ENCODE measurements around the gene ANKFY1.

ANKFY1 gene

GRCh38 chr17:4161192-4161966, 102.4 kb downstream of the ANKFY1 start:
- Mint-ChIP-seq H3K4me3 (no peak overlapping the region), H3K4me1 (no peaks in the 10 kb centered on the region), H3K36me3 (ENCODE audit: low read depth) (peaks cover 38% of the 10 kb centered on the region), H3K27ac (peak overlapping the region in 2 of 3 experiments; percentile 3 to 56), H3K9me3 (no peaks in the 10 kb centered on the region), H3K27me3 (ENCODE audit: low read depth) (no peaks in the 10 kb centered on the region)
- TF ChIP-seq CTCF (IDR thresholded peaks at IDR 0.05; ENCODE audit: unreplicated experiment in 3 of 3), result no peak

GRCh38 chr17:4160294-4160859, 103.4 kb downstream of the ANKFY1 start:
- H3K36me3 Mint-ChIP-seq (ENCODE audit: low read depth), result peaks cover 31% of the 10 kb centered on the region
- H3K4me3 Mint-ChIP-seq, result no peak overlapping the region
- H3K27ac Mint-ChIP-seq, result no peak overlapping the region
- H3K9me3 Mint-ChIP-seq, result no peaks in the 10 kb centered on the region
- no peaks in the 10 kb centered on the region for H3K4me1 Mint-ChIP-seq
- no peak for TF ChIP-seq CTCF (IDR thresholded peaks at IDR 0.05; ENCODE audit: unreplicated experiment in 3 of 3)
- H3K27me3 Mint-ChIP-seq (ENCODE audit: low read depth), result no peaks in the 10 kb centered on the region

GRCh38 chr17:4159761-4160160, 104.0 kb downstream of the ANKFY1 start:
- Mint-ChIP-seq H3K4me3 (no peak overlapping the region), H3K4me1 (no peaks in the 10 kb centered on the region), H3K36me3 (ENCODE audit: low read depth) (peaks cover 25% of the 10 kb centered on the region), H3K9me3 (no peaks in the 10 kb centered on the region), H3K27ac (no peak overlapping the region), H3K27me3 (ENCODE audit: low read depth) (no peaks in the 10 kb centered on the region)
- no peak for TF ChIP-seq CTCF (IDR thresholded peaks at IDR 0.05; ENCODE audit: unreplicated experiment in 3 of 3)

GRCh38 chr17:4157618-4158333, 106.0 kb downstream of the ANKFY1 start:
- no peak overlapping the region for H3K4me3 Mint-ChIP-seq
- H3K4me1 Mint-ChIP-seq, result no peaks in the 10 kb centered on the region
- no peaks in the 10 kb centered on the region for H3K27me3 Mint-ChIP-seq (ENCODE audit: low read depth)
- H3K9me3 Mint-ChIP-seq, result no peaks in the 10 kb centered on the region
- TF ChIP-seq CTCF (IDR thresholded peaks at IDR 0.05; ENCODE audit: unreplicated experiment in 3 of 3), result no peak
- H3K27ac Mint-ChIP-seq, result no peak overlapping the region
- H3K36me3 Mint-ChIP-seq (ENCODE audit: low read depth), result peaks cover 21% of the 10 kb centered on the region

GRCh38 chr17:4156750-4157381, 106.9 kb downstream of the ANKFY1 start:
- Mint-ChIP-seq H3K4me1 (no peaks in the 10 kb centered on the region), H3K27ac (no peak overlapping the region), H3K27me3 (ENCODE audit: low read depth) (no peaks in the 10 kb centered on the region), H3K9me3 (no peaks in the 10 kb centered on the region), H3K4me3 (no peak overlapping the region), H3K36me3 (ENCODE audit: low read depth) (peaks cover 21% of the 10 kb centered on the region)
- no peak for TF ChIP-seq CTCF (IDR thresholded peaks at IDR 0.05; ENCODE audit: unreplicated experiment in 3 of 3)

Data from nephron (organoid).